ENCODE results near the gene RPS24.
"Not testable (repeated sequence)": the region's sequence is repeated elsewhere in the genome, so short reads cannot be mapped to it uniquely, and the experiment has no call there.

RPS24 gene

GRCh38 chr10:78053211-78053868, 19.7 kb downstream of the RPS24 start:
- no peak for TF ChIP-seq CTCF (IDR thresholded peaks at IDR 0.05; ENCODE audit: extremely low read depth, missing control alignments)
- DNase-seq (ENCODE audit: low spot score), result no peak

- no peak for DNase-seq (ENCODE audit: low spot score)
- TF ChIP-seq CTCF (IDR thresholded peaks at IDR 0.05; ENCODE audit: extremely low read depth, missing control alignments), result no peak
These were observed 24.9 kb downstream of the RPS24 start for GRCh38 chr10:78058562-78058961.

GRCh38 chr10:78059906-78060702, 26.4 kb downstream of the RPS24 start:
- DNase-seq (ENCODE audit: low spot score), result no peak
- TF ChIP-seq CTCF (IDR thresholded peaks at IDR 0.05; ENCODE audit: extremely low read depth, missing control alignments), result no peak

- no peak for DNase-seq (ENCODE audit: low spot score)
- TF ChIP-seq CTCF (IDR thresholded peaks at IDR 0.05; ENCODE audit: extremely low read depth, missing control alignments), result no peak
These were observed 28.6 kb downstream of the RPS24 start for GRCh38 chr10:78062296-78062695.

GRCh38 chr10:78063236-78063635, 29.6 kb downstream of the RPS24 start:
- no peak for TF ChIP-seq CTCF (IDR thresholded peaks at IDR 0.05; ENCODE audit: extremely low read depth, missing control alignments)
- DNase-seq (ENCODE audit: low spot score), result no peak

- not testable (repeated sequence) for DNase-seq (ENCODE audit: low spot score)
These were observed 31.3 kb downstream of the RPS24 start for GRCh38 chr10:78064919-78065318.

- TF ChIP-seq CTCF (IDR thresholded peaks at IDR 0.05; ENCODE audit: extremely low read depth, missing control alignments), result no peak
- no peak for DNase-seq (ENCODE audit: low spot score)
These were observed 31.9 kb downstream of the RPS24 start for GRCh38 chr10:78065611-78066010.
